GM12878 (cell line): ENCODE measurements around the gene FMNL2. TPM values are rescaled to one million over a fixed set of nuclear protein-coding genes. Genes with fewer than 3 reads are reported as not detected.

Experiments used
- ATAC-seq: fragments of 200-7000 bp; cut with Tn5 transposase; 3 replicates; pipeline ENCODE4 v1.9.1; 2020; ENCODE audit warnings: mild to moderate bottlenecking, moderate library complexity
- BruUV-seq: library from RNA; stranded (reverse); fragments of 400-500 nt; replicated peaks from 2 replicates; lab custom pipeline; 2021; lab: Mats Ljungman, UMichigan
- CTCF ChIA-PET: fragments of 300-600 bp; sonication (Branson Sonifier 250); formaldehyde crosslinking; extraction: SDS; loops from one replicate; lab custom pipeline; 2021; ENCODE audit warnings: inconsistent platforms; lab: Yijun Ruan, JAX
- POLR2A ChIA-PET: fragments of 350-600 bp; formaldehyde crosslinking; extraction: SDS; loops from one replicate; lab custom pipeline; 2021; ENCODE audit warnings: inconsistent platforms; lab: Charles Lee
- RAD21 ChIA-PET: fragments of 300-600 bp; sonication (Branson Sonifier 250); formaldehyde crosslinking; loops from one replicate; lab custom pipeline; 2023; ENCODE audit warnings: antibody characterized with exemption; ENCODE audit not compliant: unreplicated experiment; lab: Charles Lee
- SMC1A ChIA-PET: fragments of 300-600 bp; sonication (Branson Sonifier 250); formaldehyde crosslinking; loops from one replicate; lab custom pipeline; 2023; ENCODE audit not compliant: unreplicated experiment, uncharacterized antibody; lab: Charles Lee
- DNase-seq: peaks from one replicate; pipeline ENCODE4 v3.0.0-alpha.2; 2011; ENCODE audit warnings: low read depth, low spot score
- FAIRE-seq: peaks from 3 replicates; lab custom pipeline; 2011; peaks lifted over from hg19 to GRCh38; lab: Jason Lieb, UNC
- H2AFZ ChIP-seq: 2 replicates; pipeline ENCODE4 v1.6.0; 2011; ENCODE audit warnings: low read depth, low read length, control low read depth; ENCODE audit not compliant: control insufficient read depth
- H3K27ac ChIP-seq: 2 replicates; pipeline ENCODE4 v1.5.1; 2011; ENCODE audit warnings: control low read depth; ENCODE audit not compliant: control insufficient read depth, insufficient read depth
- H3K27me3 ChIP-seq, 2 experiments: replicated peaks in 1 of 2; 2 replicates each; pipeline versions ENCODE4 v1.6.0 to v1.6.1; 2011; ENCODE audit warnings: low read length in 1 of 2; ENCODE audit not compliant: control insufficient read depth in 2 of 2, insufficient read depth in 2 of 2
- H3K36me3 ChIP-seq, 2 experiments: 2 replicates each; pipeline ENCODE4 v1.5.1; 2011; ENCODE audit warnings: low read length in 1 of 2; ENCODE audit not compliant: control insufficient read depth in 2 of 2, insufficient read depth in 2 of 2
- H3K4me1 ChIP-seq: 2 replicates; pipeline ENCODE4 v1.6.1; 2011; ENCODE audit warnings: mild to moderate bottlenecking, low read length, moderate library complexity, mixed read lengths; ENCODE audit not compliant: control insufficient read depth, insufficient read depth
- H3K4me2 ChIP-seq: 2 replicates; pipeline ENCODE4 v1.6.0; 2011; ENCODE audit warnings: control low read depth; ENCODE audit not compliant: control insufficient read depth, insufficient read depth
- H3K4me3 ChIP-seq: fragments of 200-600 bp; sonication (generic); 2 replicates; pipeline ENCODE4 v1.5.1; 2016
- H3K79me2 ChIP-seq: 2 replicates; pipeline ENCODE4 v1.6.0; 2011; ENCODE audit warnings: low read length; ENCODE audit not compliant: control insufficient read depth, insufficient read depth
- H3K9ac ChIP-seq: 2 replicates; pipeline ENCODE4 v1.8.0; 2011; ENCODE audit warnings: low read length, control low read depth, mixed read lengths; ENCODE audit not compliant: control insufficient read depth, insufficient read depth
- H3K9me3 ChIP-seq: replicated peaks from 3 replicates; pipeline ENCODE4 v1.5.1; 2011; ENCODE audit warnings: mild to moderate bottlenecking, low read length; ENCODE audit not compliant: control insufficient read depth, insufficient read depth
- H4K20me1 ChIP-seq: 2 replicates; pipeline ENCODE4 v1.6.0; 2011; ENCODE audit not compliant: control insufficient read depth, insufficient read depth
- CREB1 ChIP-seq: IDR thresholded peaks from 2 replicates; pipeline ENCODE4 v1.6.1; 2012; ENCODE audit warnings: low read depth, mild to moderate bottlenecking, inconsistent platforms
- GATAD2B ChIP-seq: fragments of 450-650 bp; conservative IDR thresholded peaks from 2 replicates; pipeline ENCODE4 v1.6.1; 2017; ENCODE audit warnings: low read depth, mild to moderate bottlenecking, moderate library complexity
- MAX ChIP-seq: IDR thresholded peaks from 2 replicates; pipeline ENCODE4 v1.6.1; 2012; ENCODE audit warnings: low read depth, low read length, improper control_type of control experiment
- PAX5 ChIP-seq: IDR thresholded peaks from 2 replicates; pipeline ENCODE4 v1.6.1; 2011; ENCODE audit warnings: low read depth, low read length, borderline replicate concordance
- ZBTB11 ChIP-seq: fragments of 450-650 bp; formaldehyde crosslinking; IDR thresholded peaks from 2 replicates; pipeline ENCODE4 v1.5.0; 2022; ENCODE audit warnings: mild to moderate bottlenecking, missing genetic modification characterization
- ZNF217 ChIP-seq: fragments of 450-650 bp; IDR thresholded peaks from 2 replicates; pipeline ENCODE4 v1.6.1; 2017; ENCODE audit warnings: antibody characterized with exemption, mild to moderate bottlenecking
- WGBS: methylation state at CpG from one replicate; pipeline ENCODE4 v1.1.6; 2016; ENCODE audit warnings: low lambda C conversion rate; ENCODE audit not compliant: insufficient replicate concordance, insufficient coverage; ENCODE audit errors: missing lambda C conversion rate; 5-methylcytosine and 5-hydroxymethylcytosine counted together
- in situ Hi-C: fragments of 300-500 bp; cut with MboI; formaldehyde crosslinking; loops from 9 replicates; pipeline ENCODE4 v1.14.3; 2018; ENCODE audit warnings: mixed read lengths
- intact Hi-C: fragments of 100-400 bp; cut with micrococcal nuclease; formaldehyde crosslinking; loops from one replicate; pipeline ENCODE4 v1.14.2; 2022; ENCODE audit not compliant: unreplicated experiment
- polyA plus RNA-seq, 11 experiments: library from polyadenylated mRNA; depleted of rRNA in 4 of 11; unstranded in 6 of 11; stranded (reverse) in 5 of 11; fragments of >200 nt; fragmentation: Nextera tagmentation in 4 of 11; fragmentation: Illumina TruSeq in 1 of 11; extraction: Ambion mirVana in 4 of 11; extraction: Trizol in 1 of 11; gene quantifications; 1 replicate in 1 of 11; 2 replicates in 10 of 11; pipeline versions ENCODE4 v1.2.1 to v1.2.3, GENCODE V29; 2011 to 2016; ENCODE audit warnings: inconsistent platforms in 2 of 11, missing spikeins in 2 of 11, low read depth in 1 of 11
- total RNA-seq, 4 experiments: library from RNA; depleted of rRNA in 3 of 4; stranded (reverse); fragments of >200 nt in 3 of 4; fragmentation: Illumina TruSeq in 1 of 4; extraction: Trizol in 1 of 4; gene quantifications; 2 replicates each; pipeline versions ENCODE4 v1.2.1 to v1.2.3, GENCODE V29; 2013 to 2021
- TF ChIP-seq, protein P1 (sequence below): fragments of 450-650 bp; IDR thresholded peaks from 2 replicates; pipeline ENCODE4 v1.6.1; 2016; ENCODE audit warnings: mild to moderate bottlenecking
- TF ChIP-seq, protein P2 (sequence below): IDR thresholded peaks from 2 replicates; pipeline ENCODE4 v1.6.1; 2011; ENCODE audit warnings: low read depth, mild to moderate bottlenecking, low read length, moderate library complexity, borderline replicate concordance; ENCODE audit errors: extremely low read depth

The FMNL2 gene
- total and polyA plus RNA-seq, 10 of the 15 experiments (the other 5 are each of a cell fraction or from before 2014, with no cell fraction given), result 0.13 to 9.9 (median 0.35) TPM

- intact Hi-C loops, result no loop called here
- RAD21 ChIA-PET, result interaction anchor here (1.0 to 1.1 kb wide), 3 partner anchors 22 to 96 kb away, joined by 3 read pairs; no protein-coding TSS in a partner anchor
- H2AFZ ChIP-seq, result no peak overlapping the region
- no peak overlapping the region for H3K9ac ChIP-seq
- CTCF ChIA-PET, result interaction anchor here (1.1 to 1.4 kb wide), 2 partner anchors 13 to 16 kb away, joined by 3 read pairs; no protein-coding TSS in a partner anchor
- 31% methylated on average over 3 of the region's 3 CpGs for whole genome bisulfite sequencing
- SMC1A ChIA-PET, result interaction anchor here (0.8 to 1.5 kb wide), 2 partner anchors 9 to 11 kb away, joined by 3 read pairs; no protein-coding TSS in a partner anchor
- no peak for TF ChIP-seq PAX5
- TF ChIP-seq, protein P1, sequence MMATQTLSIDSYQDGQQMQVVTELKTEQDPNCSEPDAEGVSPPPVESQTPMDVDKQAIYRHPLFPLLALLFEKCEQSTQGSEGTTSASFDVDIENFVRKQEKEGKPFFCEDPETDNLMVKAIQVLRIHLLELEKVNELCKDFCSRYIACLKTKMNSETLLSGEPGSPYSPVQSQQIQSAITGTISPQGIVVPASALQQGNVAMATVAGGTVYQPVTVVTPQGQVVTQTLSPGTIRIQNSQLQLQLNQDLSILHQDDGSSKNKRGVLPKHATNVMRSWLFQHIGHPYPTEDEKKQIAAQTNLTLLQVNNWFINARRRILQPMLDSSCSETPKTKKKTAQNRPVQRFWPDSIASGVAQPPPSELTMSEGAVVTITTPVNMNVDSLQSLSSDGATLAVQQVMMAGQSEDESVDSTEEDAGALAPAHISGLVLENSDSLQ, result no peak
- no peak for TF ChIP-seq GATAD2B
- no peak for TF ChIP-seq MAX
- no peak for TF ChIP-seq CREB1
- TF ChIP-seq ZBTB11, result no peak
- TF ChIP-seq ZNF217, result no peak
- TF ChIP-seq, protein P2, sequence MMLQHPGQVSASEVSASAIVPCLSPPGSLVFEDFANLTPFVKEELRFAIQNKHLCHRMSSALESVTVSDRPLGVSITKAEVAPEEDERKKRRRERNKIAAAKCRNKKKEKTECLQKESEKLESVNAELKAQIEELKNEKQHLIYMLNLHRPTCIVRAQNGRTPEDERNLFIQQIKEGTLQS, result no peak
- H4K20me1 ChIP-seq, result no peaks in the 10 kb centered on the region
- no peaks in the 10 kb centered on the region for H3K27me3 ChIP-seq
- in situ Hi-C loops, result no loop called here
- FAIRE-seq, result no peak
- H3K27ac ChIP-seq, result no peak overlapping the region
- ATAC-seq, result no peak
- H3K4me1 ChIP-seq, result no peaks in the 10 kb centered on the region
- POLR2A ChIA-PET, result no interaction called here
- no peaks in the 10 kb centered on the region for H3K9me3 ChIP-seq
- H3K79me2 ChIP-seq, result no peaks in the 10 kb centered on the region
- no TSS peak for BruUV-seq
- no peak for DNase-seq
- H3K4me2 ChIP-seq, result no peak overlapping the region
- no peaks in the 10 kb centered on the region for H3K36me3 ChIP-seq
- no peak overlapping the region for H3K4me3 ChIP-seq
Observed at GRCh38 chr2:152432206-152432653, 97.3 kb downstream of the FMNL2 start.
